Thyroid gland (tissue), 4 donors: Measurements from ENCODE around the gene CECR2. TPM values are rescaled to one million over a fixed set of nuclear protein-coding genes. Genes with fewer than 3 reads are reported as not detected.
"Not testable (repeated sequence)": the region's sequence is repeated elsewhere in the genome, so short reads cannot be mapped to it uniquely, and the experiment has no call there.

ENCODE experiments used
- DNase-seq, 2 donors: peaks; one replicate each; pipeline ENCODE4 v3.0.0-alpha.2; 2019
- H3K27ac ChIP-seq, 3 donors: fragments of 200-600 bp; sonication (generic); 1 replicate in 2 of 3; 2 replicates in 1 of 3; pipeline ENCODE4 v1.5.1; 2016 to 2019; ENCODE audit warnings: mild to moderate bottlenecking in 1 of 3, moderate library complexity in 1 of 3
- H3K27me3 ChIP-seq: fragments of 200-600 bp; sonication (generic); one replicate; pipeline ENCODE4 v1.5.1; 2019
- H3K36me3 ChIP-seq, 2 donors: fragments of 200-600 bp; sonication (generic); one replicate each; pipeline ENCODE4 v1.5.1; 2016 to 2019
- H3K4me1 ChIP-seq, 2 donors: fragments of 200-600 bp; sonication (generic); one replicate each; pipeline ENCODE4 v1.5.1; 2017 to 2019
- H3K4me3 ChIP-seq, 3 donors: fragments of 200-600 bp; sonication (generic); replicated peaks in 1 of 3; 1 replicate in 2 of 3; 2 replicates in 1 of 3; pipeline ENCODE4 v1.5.1; 2016; ENCODE audit warnings: mild to moderate bottlenecking in 1 of 3
- H3K9me3 ChIP-seq: fragments of 200-600 bp; sonication (generic); one replicate; pipeline ENCODE4 v1.5.1; 2017
- POLR2A ChIP-seq, 2 donors: fragments of 450-650 bp; IDR thresholded peaks; one replicate each; pipeline ENCODE4 v1.6.1; 2017; ENCODE audit warnings: antibody characterized with exemption in 2 of 2, mild to moderate bottlenecking in 2 of 2, moderate library complexity in 1 of 2
- WGBS, 2 donors: methylation state at CpG; one replicate each; pipeline ENCODE4 v1.1.5; 2017; 5-methylcytosine and 5-hydroxymethylcytosine counted together
- intact Hi-C: fragments of 100-400 bp; cut with DNase I; formaldehyde crosslinking; loops from one replicate; pipeline ENCODE4 v1.15.1; 2023
- total RNA-seq, 4 donors: library from RNA; depleted of rRNA; stranded (reverse); fragments of >200 nt; gene quantifications; one replicate each; pipeline ENCODE4 v1.2.3, GENCODE V29; 2016
- TF ChIP-seq, protein P1 (sequence below), 6 experiments: fragments of 200-600 bp in 3 of 6; fragments of 450-650 bp in 3 of 6; sonication (generic) in 3 of 6; IDR thresholded peaks; one replicate each; pipeline ENCODE4 v1.5.1; 2016 to 2019; ENCODE audit warnings: antibody characterized with exemption in 6 of 6, mild to moderate bottlenecking in 2 of 6, inconsistent platforms in 1 of 6, moderate library complexity in 1 of 6

The CECR2 gene
- total RNA-seq, 4 donors from 2014 or later: 1.5 to 7.7 (median 2.1) TPM

DNA sequence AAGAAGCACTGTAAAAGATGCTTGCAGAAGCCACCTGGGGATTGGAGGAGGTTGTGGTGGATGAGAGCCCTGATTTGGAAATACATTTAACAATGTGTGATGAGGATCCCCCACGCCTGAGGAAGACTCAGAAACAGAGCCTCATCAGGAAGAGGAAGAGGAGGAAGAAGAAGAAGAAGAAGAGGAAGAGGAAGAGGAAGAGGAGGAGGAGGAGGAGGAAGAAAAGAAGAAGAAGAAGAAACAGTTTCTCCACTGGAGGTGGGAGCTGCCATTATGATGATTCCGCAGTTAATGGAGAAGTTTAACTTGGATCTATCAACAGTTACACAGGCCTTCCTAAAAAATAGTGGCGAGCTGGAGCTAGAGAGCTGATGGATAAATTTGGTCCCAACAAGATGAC lies 50.1 kb downstream of the CECR2 start:
- Histone ChIP-seq H3K4me1 (no peaks in the 10 kb centered on the region), H3K4me3 (no peak overlapping the region), H3K27ac (no peak overlapping the region), H3K27me3 (no peaks in the 10 kb centered on the region), H3K36me3 (no peaks in the 10 kb centered on the region), H3K9me3 (no peaks in the 10 kb centered on the region)
- no peak for DNase-seq
- WGBS, 2 donors: 96% methylated on average over 3 of the region's 3 CpGs
- TF ChIP-seq POLR2A (IDR thresholded peaks at IDR 0.05): no peak
- TF ChIP-seq, protein P1, sequence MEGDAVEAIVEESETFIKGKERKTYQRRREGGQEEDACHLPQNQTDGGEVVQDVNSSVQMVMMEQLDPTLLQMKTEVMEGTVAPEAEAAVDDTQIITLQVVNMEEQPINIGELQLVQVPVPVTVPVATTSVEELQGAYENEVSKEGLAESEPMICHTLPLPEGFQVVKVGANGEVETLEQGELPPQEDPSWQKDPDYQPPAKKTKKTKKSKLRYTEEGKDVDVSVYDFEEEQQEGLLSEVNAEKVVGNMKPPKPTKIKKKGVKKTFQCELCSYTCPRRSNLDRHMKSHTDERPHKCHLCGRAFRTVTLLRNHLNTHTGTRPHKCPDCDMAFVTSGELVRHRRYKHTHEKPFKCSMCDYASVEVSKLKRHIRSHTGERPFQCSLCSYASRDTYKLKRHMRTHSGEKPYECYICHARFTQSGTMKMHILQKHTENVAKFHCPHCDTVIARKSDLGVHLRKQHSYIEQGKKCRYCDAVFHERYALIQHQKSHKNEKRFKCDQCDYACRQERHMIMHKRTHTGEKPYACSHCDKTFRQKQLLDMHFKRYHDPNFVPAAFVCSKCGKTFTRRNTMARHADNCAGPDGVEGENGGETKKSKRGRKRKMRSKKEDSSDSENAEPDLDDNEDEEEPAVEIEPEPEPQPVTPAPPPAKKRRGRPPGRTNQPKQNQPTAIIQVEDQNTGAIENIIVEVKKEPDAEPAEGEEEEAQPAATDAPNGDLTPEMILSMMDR (IDR thresholded peaks at IDR 0.05): no peak
- intact Hi-C loops: no loop called here

DNA sequence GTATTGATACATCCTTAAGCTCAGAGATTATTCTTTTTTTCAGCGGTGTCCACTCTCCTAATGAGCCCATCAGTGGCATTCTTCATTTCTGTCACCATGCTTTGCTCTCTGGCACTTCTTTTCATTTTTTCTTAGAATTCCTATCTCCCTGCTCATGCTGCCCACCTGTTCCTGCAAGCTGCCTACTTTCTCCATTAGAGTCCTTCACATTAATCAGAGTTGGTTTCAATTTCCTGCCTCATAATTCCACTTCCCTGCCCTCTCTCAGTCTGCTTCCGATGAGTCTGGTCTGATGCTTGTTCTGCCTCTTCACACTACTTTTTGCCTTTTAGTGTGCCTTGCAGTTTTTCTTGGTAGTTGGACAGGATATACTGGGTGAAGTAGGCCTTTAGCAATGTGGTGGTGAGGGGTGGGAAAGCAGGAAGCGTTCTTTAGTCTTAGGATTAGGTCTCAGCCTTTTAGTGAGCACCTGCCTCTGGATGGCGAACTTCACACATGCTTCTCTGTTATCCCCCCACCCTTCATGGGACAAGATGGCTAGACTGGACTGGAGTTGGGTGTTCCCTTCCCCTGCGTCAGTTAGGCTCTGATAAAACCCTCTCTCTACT lies 53.6 kb downstream of the CECR2 start:
- TF ChIP-seq POLR2A (IDR thresholded peaks at IDR 0.05): no peak
- TF ChIP-seq, protein P1 (IDR thresholded peaks at IDR 0.05): no peak
- WGBS, 2 donors: 88 to 91% methylated on average over 5 of the region's 5 CpGs

DNA sequence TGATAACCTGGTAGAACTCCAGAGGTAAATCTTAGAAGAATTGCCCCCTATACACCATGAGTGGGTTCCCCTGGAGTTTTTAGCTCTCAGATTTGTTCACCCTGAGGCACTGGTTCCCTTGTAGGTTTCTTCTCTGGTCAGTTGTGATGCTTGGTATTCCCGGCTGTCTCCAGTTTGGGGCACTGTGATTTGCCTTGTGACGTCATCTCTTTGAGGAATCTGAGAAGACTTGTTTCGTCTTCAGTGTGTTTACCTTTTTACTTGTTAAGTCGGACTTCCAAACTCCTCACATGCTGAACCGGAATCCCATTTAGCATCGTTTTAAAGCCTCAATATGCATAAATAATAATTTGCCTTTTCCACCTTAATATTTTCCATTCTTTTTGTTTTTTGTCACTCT lies 54.4 kb downstream of the CECR2 start:
- intact Hi-C loops: no loop called here
- no peak for DNase-seq
- Histone ChIP-seq H3K27ac (no peak overlapping the region), H3K4me3 (no peak overlapping the region), H3K9me3 (no peaks in the 10 kb centered on the region), H3K27me3 (no peaks in the 10 kb centered on the region), H3K36me3 (no peaks in the 10 kb centered on the region), H3K4me1 (no peaks in the 10 kb centered on the region)
- WGBS, 2 donors: 77 to 81% methylated on average over 6 of the region's 6 CpGs
- TF ChIP-seq POLR2A (IDR thresholded peaks at IDR 0.05): no peak
- TF ChIP-seq, protein P1 (IDR thresholded peaks at IDR 0.05): no peak

More for the DNA sequence above, 53.6 kb downstream of the CECR2 start:
- intact Hi-C loops: no loop called here
- DNase-seq: no peak
- Histone ChIP-seq H3K36me3 (no peaks in the 10 kb centered on the region), H3K4me1 (no peaks in the 10 kb centered on the region), H3K27me3 (no peaks in the 10 kb centered on the region), H3K4me3 (no peak overlapping the region), H3K9me3 (no peaks in the 10 kb centered on the region), H3K27ac (no peak overlapping the region)

DNA sequence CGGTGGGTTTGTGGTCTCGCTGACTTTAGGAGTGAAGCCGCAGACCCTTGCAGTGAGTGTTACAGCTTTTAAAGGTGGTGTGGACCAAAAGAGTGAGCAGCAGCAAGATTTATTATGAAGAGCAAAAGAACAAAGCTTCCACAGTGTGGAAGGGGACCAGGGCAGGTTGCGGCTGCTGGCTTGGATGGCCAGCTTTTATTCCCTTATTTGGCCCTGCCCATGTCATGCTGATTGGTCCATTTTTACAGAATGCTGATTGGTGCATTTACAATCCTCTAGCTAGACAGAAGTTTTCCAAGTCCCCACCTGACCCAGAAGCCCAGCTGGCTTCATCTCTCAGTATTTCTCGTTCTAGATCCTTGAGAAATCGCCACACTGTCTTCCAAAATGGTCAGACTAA lies 58.3 kb downstream of the CECR2 start:
- WGBS, 2 donors: 93 to 98% methylated on average over 6 of the region's 6 CpGs
- H3K4me3 ChIP-seq, H3K27me3 ChIP-seq, H3K36me3 ChIP-seq, H3K4me1 ChIP-seq, H3K27ac ChIP-seq, intact Hi-C loops, H3K9me3 ChIP-seq, DNase-seq: not testable (repeated sequence)

DNA sequence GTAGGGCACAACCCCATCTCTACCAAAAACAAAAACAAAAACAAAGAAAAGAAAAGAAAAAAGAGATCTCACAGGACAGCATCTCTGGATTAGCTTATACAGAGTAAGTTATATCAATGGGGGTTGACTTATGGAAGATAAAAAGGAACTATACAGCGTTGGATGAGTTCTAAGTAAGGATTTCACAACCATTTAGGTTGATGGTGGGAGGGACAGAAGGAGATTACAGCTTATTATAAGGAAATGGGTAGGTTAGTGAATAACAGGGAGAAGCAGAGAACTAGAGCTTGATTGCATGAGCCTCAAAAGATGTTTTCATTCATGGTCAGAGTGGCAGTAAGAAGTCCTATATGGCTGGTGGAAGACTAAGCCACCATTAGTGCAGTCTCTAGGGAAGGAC lies 60.3 kb downstream of the CECR2 start:
- TF ChIP-seq, protein P1 (IDR thresholded peaks at IDR 0.05): no peak
- no peak for TF ChIP-seq POLR2A (IDR thresholded peaks at IDR 0.05)
- WGBS, 2 donors: 83 to 96% methylated on average over 1 of the region's 1 CpG
- no peaks in the 10 kb centered on the region for H3K27me3 ChIP-seq
- H3K36me3 ChIP-seq: no peaks in the 10 kb centered on the region
- H3K9me3 ChIP-seq: no peaks in the 10 kb centered on the region
- H3K4me1 ChIP-seq: no peaks in the 10 kb centered on the region
- H3K27ac ChIP-seq: no peak overlapping the region
- intact Hi-C loops: no loop called here
- H3K4me3 ChIP-seq: no peak overlapping the region
- no peak for DNase-seq

DNA sequence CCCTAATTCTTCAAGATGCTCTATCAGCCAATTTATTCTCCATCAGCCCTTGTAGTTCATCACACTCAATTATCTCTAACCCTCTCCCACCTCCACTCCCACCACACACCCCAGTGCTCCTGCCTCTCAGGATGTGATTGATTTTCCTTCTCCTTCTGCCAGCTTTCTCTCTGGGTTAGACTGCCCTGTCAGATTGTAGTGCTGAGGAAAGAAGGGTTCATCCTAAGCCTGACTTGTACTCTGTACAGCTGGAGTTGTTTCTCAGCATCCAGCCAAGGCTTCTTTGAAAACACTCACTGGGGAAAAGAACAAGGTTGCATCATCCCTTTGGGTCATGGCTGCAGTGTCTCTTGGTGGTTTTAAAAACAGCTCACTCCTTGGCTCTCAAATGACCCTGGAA lies 61.2 kb downstream of the CECR2 start:
- no peak overlapping the region for H3K4me3 ChIP-seq
- H3K4me1 ChIP-seq: no peaks in the 10 kb centered on the region
- H3K9me3 ChIP-seq: no peaks in the 10 kb centered on the region
- H3K36me3 ChIP-seq: no peaks in the 10 kb centered on the region
- no peak for DNase-seq
- TF ChIP-seq POLR2A (IDR thresholded peaks at IDR 0.05): no peak
- TF ChIP-seq, protein P1 (IDR thresholded peaks at IDR 0.05): no peak
- no peak overlapping the region for H3K27ac ChIP-seq
- no peaks in the 10 kb centered on the region for H3K27me3 ChIP-seq
- intact Hi-C loops: no loop called here
